ENCODE measurements around the gene KSR1. TPM values are rescaled to one million over a fixed set of nuclear protein-coding genes. Genes with fewer than 3 reads are reported as not detected.

Gene KSR1
- total RNA-seq, 1 experiment from 2014 or later: 88.9 TPM

DNA sequence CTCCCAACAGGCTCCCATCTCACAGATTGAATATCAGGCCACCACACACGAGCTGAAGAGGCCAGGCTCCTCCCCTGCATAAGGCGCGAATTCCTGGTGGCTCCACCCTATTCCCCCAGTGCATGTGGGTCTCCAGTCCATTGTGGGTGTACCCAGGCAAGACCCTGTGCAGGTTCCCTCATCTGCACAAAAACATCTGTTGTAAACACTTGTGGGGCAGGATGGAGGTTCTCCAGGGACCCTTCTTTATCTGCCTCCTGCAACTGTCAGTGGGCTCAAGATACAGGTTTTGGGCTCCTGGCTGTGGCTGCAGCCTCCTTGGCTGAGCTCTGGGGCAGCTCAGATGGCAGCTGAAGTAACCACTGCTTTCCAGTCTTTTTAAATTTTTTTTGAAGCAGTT lies 157.2 kb downstream of the KSR1 start:
- no peak overlapping the region for H3K4me3 ChIP-seq (ENCODE audit: low read depth, low read length)
- H3K27me3 ChIP-seq (replicated peaks; ENCODE audit: control insufficient read depth, insufficient read depth, low read length): no peaks in the 10 kb centered on the region
- H3K4me1 ChIP-seq: no peaks in the 10 kb centered on the region
- no peaks in the 10 kb centered on the region for H3K9me3 Mint-ChIP-seq (ENCODE audit: unreplicated experiment)
- no peaks in the 10 kb centered on the region for H3K4me1 Mint-ChIP-seq (ENCODE audit: low read depth, unreplicated experiment)
- peaks cover 11% of the 10 kb centered on the region for H3K36me3 ChIP-seq (ENCODE audit: control insufficient read depth, insufficient read depth, low read length)
- DNase-seq: no peak
- ChIA-PET POLR2A (no interaction called here), CTCF (no interaction called here)
- H3K4me3 Mint-ChIP-seq (ENCODE audit: unreplicated experiment): no peak overlapping the region
- no peaks in the 10 kb centered on the region for H3K27me3 Mint-ChIP-seq (ENCODE audit: insufficient read depth, unreplicated experiment)
- BruUV-seq (replicated peaks): no TSS peak
- peaks cover 33% of the 10 kb centered on the region for H3K36me3 Mint-ChIP-seq (ENCODE audit: insufficient read depth, unreplicated experiment)
- TF ChIP-seq, protein P1, sequence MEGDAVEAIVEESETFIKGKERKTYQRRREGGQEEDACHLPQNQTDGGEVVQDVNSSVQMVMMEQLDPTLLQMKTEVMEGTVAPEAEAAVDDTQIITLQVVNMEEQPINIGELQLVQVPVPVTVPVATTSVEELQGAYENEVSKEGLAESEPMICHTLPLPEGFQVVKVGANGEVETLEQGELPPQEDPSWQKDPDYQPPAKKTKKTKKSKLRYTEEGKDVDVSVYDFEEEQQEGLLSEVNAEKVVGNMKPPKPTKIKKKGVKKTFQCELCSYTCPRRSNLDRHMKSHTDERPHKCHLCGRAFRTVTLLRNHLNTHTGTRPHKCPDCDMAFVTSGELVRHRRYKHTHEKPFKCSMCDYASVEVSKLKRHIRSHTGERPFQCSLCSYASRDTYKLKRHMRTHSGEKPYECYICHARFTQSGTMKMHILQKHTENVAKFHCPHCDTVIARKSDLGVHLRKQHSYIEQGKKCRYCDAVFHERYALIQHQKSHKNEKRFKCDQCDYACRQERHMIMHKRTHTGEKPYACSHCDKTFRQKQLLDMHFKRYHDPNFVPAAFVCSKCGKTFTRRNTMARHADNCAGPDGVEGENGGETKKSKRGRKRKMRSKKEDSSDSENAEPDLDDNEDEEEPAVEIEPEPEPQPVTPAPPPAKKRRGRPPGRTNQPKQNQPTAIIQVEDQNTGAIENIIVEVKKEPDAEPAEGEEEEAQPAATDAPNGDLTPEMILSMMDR (IDR thresholded peaks at IDR 0.05; ENCODE audit: insufficient read depth in 1 of 2, low read depth in 1 of 2, low read length in 1 of 2, severe bottlenecking in 1 of 2, unreplicated experiment in 1 of 2): no peak
- no peaks in the 10 kb centered on the region for H3K9me3 ChIP-seq
- no peak overlapping the region for H3K27ac Mint-ChIP-seq (ENCODE audit: unreplicated experiment)
- intact Hi-C loops (cut with micrococcal nuclease; ENCODE audit: unreplicated experiment): no loop called here

GRCh38 chr17:27615121-27615520 lies 158.9 kb downstream of the KSR1 start:
- no peaks in the 10 kb centered on the region for H3K9me3 Mint-ChIP-seq (ENCODE audit: unreplicated experiment)
- ChIA-PET CTCF (no interaction called here), POLR2A (no interaction called here)
- intact Hi-C loops (cut with micrococcal nuclease; ENCODE audit: unreplicated experiment): no loop called here
- peaks cover 19% of the 10 kb centered on the region for H3K36me3 Mint-ChIP-seq (ENCODE audit: insufficient read depth, unreplicated experiment)
- H3K27ac Mint-ChIP-seq (ENCODE audit: unreplicated experiment): no peak overlapping the region
- TF ChIP-seq, protein P1 (IDR thresholded peaks at IDR 0.05; ENCODE audit: insufficient read depth in 1 of 2, low read depth in 1 of 2, low read length in 1 of 2, severe bottlenecking in 1 of 2, unreplicated experiment in 1 of 2): no peak
- no peak for DNase-seq
- no peaks in the 10 kb centered on the region for H3K9me3 ChIP-seq
- BruUV-seq (replicated peaks): no TSS peak
- no peaks in the 10 kb centered on the region for H3K4me1 Mint-ChIP-seq (ENCODE audit: low read depth, unreplicated experiment)
- H3K27me3 Mint-ChIP-seq (ENCODE audit: insufficient read depth, unreplicated experiment): no peaks in the 10 kb centered on the region
- no peaks in the 10 kb centered on the region for H3K27me3 ChIP-seq (replicated peaks; ENCODE audit: control insufficient read depth, insufficient read depth, low read length)
- no peak overlapping the region for H3K4me3 Mint-ChIP-seq (ENCODE audit: unreplicated experiment)
- no peak overlapping the region for H3K4me3 ChIP-seq (ENCODE audit: low read depth, low read length)
- H3K4me1 ChIP-seq: no peaks in the 10 kb centered on the region
- H3K36me3 ChIP-seq (ENCODE audit: control insufficient read depth, insufficient read depth, low read length): peaks cover 9% of the 10 kb centered on the region

DNA sequence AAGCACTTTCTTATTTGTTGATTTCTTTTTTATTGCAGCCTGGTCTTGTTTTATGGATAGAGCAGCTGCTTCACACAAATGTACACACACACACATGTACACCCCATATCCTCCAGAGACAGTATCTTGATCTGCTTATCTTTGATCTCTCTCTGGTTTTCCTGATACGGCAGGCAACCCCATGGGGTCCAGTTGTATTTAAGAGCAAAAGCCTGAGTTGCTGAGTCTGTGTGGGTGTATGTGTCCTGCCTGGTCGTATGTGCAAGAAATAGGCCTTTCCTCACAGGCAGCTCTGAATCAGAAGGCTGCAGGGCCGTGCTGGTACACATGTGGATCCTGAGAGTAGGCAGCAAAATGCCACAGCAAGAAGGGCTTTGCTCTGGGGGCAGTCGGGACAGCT lies 160.2 kb downstream of the KSR1 start:
- no peaks in the 10 kb centered on the region for H3K27me3 Mint-ChIP-seq (ENCODE audit: insufficient read depth, unreplicated experiment)
- H3K4me1 ChIP-seq: no peaks in the 10 kb centered on the region
- H3K4me3 ChIP-seq (ENCODE audit: low read depth, low read length): no peak overlapping the region
- no peaks in the 10 kb centered on the region for H3K9me3 ChIP-seq
- H3K4me1 Mint-ChIP-seq (ENCODE audit: low read depth, unreplicated experiment): no peaks in the 10 kb centered on the region
- POLR2A ChIA-PET: interaction anchor here (0.5 kb wide), 1 partner anchor 24 kb away, joined by 3 read pairs; no protein-coding TSS in a partner anchor
- no peaks in the 10 kb centered on the region for H3K27me3 ChIP-seq (replicated peaks; ENCODE audit: control insufficient read depth, insufficient read depth, low read length)
- CTCF ChIA-PET: interaction anchor here (0.6 kb wide), 1 partner anchor 187 kb away, joined by 3 read pairs; no protein-coding TSS in a partner anchor
- peaks cover 17% of the 10 kb centered on the region for H3K36me3 Mint-ChIP-seq (ENCODE audit: insufficient read depth, unreplicated experiment)
- no peak for DNase-seq
- TF ChIP-seq, protein P1 (IDR thresholded peaks at IDR 0.05; ENCODE audit: insufficient read depth in 1 of 2, low read depth in 1 of 2, low read length in 1 of 2, severe bottlenecking in 1 of 2, unreplicated experiment in 1 of 2): no peak
- H3K4me3 Mint-ChIP-seq (ENCODE audit: unreplicated experiment): no peak overlapping the region
- H3K9me3 Mint-ChIP-seq (ENCODE audit: unreplicated experiment): no peaks in the 10 kb centered on the region
- H3K36me3 ChIP-seq (ENCODE audit: control insufficient read depth, insufficient read depth, low read length): peaks cover 5% of the 10 kb centered on the region
- intact Hi-C loops (cut with micrococcal nuclease; ENCODE audit: unreplicated experiment): no loop called here
- BruUV-seq (replicated peaks): no TSS peak
- H3K27ac Mint-ChIP-seq (ENCODE audit: unreplicated experiment): no peak overlapping the region

All from Caco-2 (cell line).